Neuronal stem cell (in vitro differentiated cells): ENCODE data around the gene ARHGAP24.

Source experiments
- DNase-seq: peaks from one replicate; pipeline ENCODE4 v3.0.0-alpha.2; 2013; ENCODE audit warnings: low spot score
- H2AFZ ChIP-seq: one replicate; pipeline ENCODE4 v1.6.1; 2013; ENCODE audit warnings: mild to moderate bottlenecking, low read length, inconsistent platforms
- H2AK5ac ChIP-seq: 2 replicates; pipeline ENCODE4 v1.6.1; 2013; ENCODE audit warnings: low read depth, mild to moderate bottlenecking, inconsistent platforms, low read length, moderate library complexity, mixed read lengths
- H2BK120ac ChIP-seq: 2 replicates; pipeline ENCODE4 v1.6.1; 2013; ENCODE audit warnings: low read depth, mild to moderate bottlenecking, inconsistent platforms, low read length, moderate library complexity, mixed read lengths
- H2BK12ac ChIP-seq: one replicate; pipeline ENCODE4 v1.6.1; 2013; ENCODE audit warnings: low read length, inconsistent platforms
- H2BK15ac ChIP-seq: 2 replicates; pipeline ENCODE4 v1.6.1; 2013; ENCODE audit warnings: mild to moderate bottlenecking, low read length, inconsistent platforms, mixed read lengths
- H2BK5ac ChIP-seq: one replicate; pipeline ENCODE4 v1.6.1; 2013; ENCODE audit warnings: inconsistent platforms, mild to moderate bottlenecking, low read length, moderate library complexity
- H3K14ac ChIP-seq: one replicate; pipeline ENCODE4 v1.6.1; 2013; ENCODE audit warnings: low read length, inconsistent platforms
- H3K18ac ChIP-seq: 2 replicates; pipeline ENCODE4 v1.6.1; 2013; ENCODE audit warnings: low read length, inconsistent platforms
- H3K23ac ChIP-seq: 2 replicates; pipeline ENCODE4 v1.6.1; 2013; ENCODE audit warnings: low read depth, mild to moderate bottlenecking, mixed read lengths, low read length, inconsistent platforms; ENCODE audit not compliant: poor library complexity
- H3K27ac ChIP-seq: replicated peaks from 3 replicates; pipeline ENCODE4 v1.5.1; 2013; ENCODE audit warnings: low read length, inconsistent platforms
- H3K27me3 ChIP-seq, 3 experiments: 2 replicates each; pipeline ENCODE4 v1.6.1; 2013; ENCODE audit warnings: low read length in 3 of 3, mild to moderate bottlenecking in 2 of 3, inconsistent platforms in 1 of 3, low read depth in 1 of 3, mixed read lengths in 1 of 3, moderate library complexity in 1 of 3; ENCODE audit not compliant: control insufficient read depth in 3 of 3, insufficient read depth in 3 of 3
- H3K36me3 ChIP-seq, 2 donors: replicated peaks in 1 of 2; 2 replicates each; pipeline ENCODE4 v1.6.1; 2013; ENCODE audit warnings: low read length in 2 of 2; ENCODE audit not compliant: control insufficient read depth in 2 of 2, insufficient read depth in 2 of 2
- H3K4ac ChIP-seq: 2 replicates; pipeline ENCODE4 v1.6.1; 2013; ENCODE audit warnings: inconsistent platforms, mild to moderate bottlenecking, low read length, moderate library complexity
- H3K4me1 ChIP-seq, 2 donors: 1 replicate in 1 of 2; 2 replicates in 1 of 2; pipeline ENCODE4 v1.6.1; 2013; ENCODE audit warnings: low read length in 2 of 2, low read depth in 1 of 2; ENCODE audit not compliant: control insufficient read depth in 2 of 2, insufficient read depth in 1 of 2
- H3K4me2 ChIP-seq: one replicate; pipeline ENCODE4 v1.6.1; 2013; ENCODE audit warnings: mild to moderate bottlenecking, low read length, inconsistent platforms; ENCODE audit not compliant: insufficient read depth, poor library complexity, severe bottlenecking
- H3K4me3 ChIP-seq, 2 donors: 2 replicates each; pipeline ENCODE4 v1.5.1; 2013; ENCODE audit warnings: low read length in 2 of 2, mild to moderate bottlenecking in 2 of 2, inconsistent platforms in 1 of 2, moderate library complexity in 1 of 2
- H3K79me1 ChIP-seq: one replicate; pipeline ENCODE4 v1.6.1; 2013; ENCODE audit warnings: low read depth, mild to moderate bottlenecking, inconsistent platforms, low read length, moderate library complexity
- H3K9ac ChIP-seq: one replicate; pipeline ENCODE4 v1.6.1; 2013; ENCODE audit warnings: mild to moderate bottlenecking, low read depth, low read length, inconsistent platforms; ENCODE audit not compliant: poor library complexity
- H3K9me3 ChIP-seq, 2 donors: replicated peaks in 1 of 2; 2 replicates each; pipeline versions ENCODE3 to v1.6.1; 2013; ENCODE audit warnings: low read length in 2 of 2, mild to moderate bottlenecking in 2 of 2, inconsistent platforms in 1 of 2, low read depth in 1 of 2, mixed read lengths in 1 of 2, moderate library complexity in 1 of 2; ENCODE audit not compliant: control insufficient read depth in 2 of 2, insufficient read depth in 1 of 2
- H4K8ac ChIP-seq: one replicate; pipeline ENCODE4 v1.6.1; 2013; ENCODE audit warnings: low read depth, mild to moderate bottlenecking, inconsistent platforms, low read length, moderate library complexity
- H4K91ac ChIP-seq: one replicate; pipeline ENCODE4 v1.6.1; 2013; ENCODE audit warnings: low read length, low read depth, mild to moderate bottlenecking, inconsistent platforms; ENCODE audit not compliant: poor library complexity
- WGBS, 2 donors: extraction: QIAGEN DNeasy Blood & Tissue Kit; methylation state at CpG; one replicate each; pipeline ENCODE4 v1.1.7; 2013; ENCODE audit warnings: missing lambda C conversion rate in 2 of 2, mixed read lengths in 1 of 2; ENCODE audit not compliant: insufficient read length in 2 of 2, insufficient replicate concordance in 1 of 2; ENCODE audit errors: extremely low coverage in 2 of 2; 5-methylcytosine and 5-hydroxymethylcytosine counted together

Gene ARHGAP24

GRCh38 chr4:85873566-85873965, 398.6 kb downstream of the ARHGAP24 start:
- Histone ChIP-seq H3K4me2 (no peak overlapping the region), H2BK15ac (no peak overlapping the region)
- WGBS, 2 donors: no CpG with 5 or more reads among the region's 1 CpG

GRCh38 chr4:85879518-85879917, 404.6 kb downstream of the ARHGAP24 start:
- Histone ChIP-seq H3K9me3 (no peaks in the 10 kb centered on the region), H3K4ac (no peak overlapping the region), H3K14ac (no peak overlapping the region), H2BK12ac (no peak overlapping the region), H4K91ac (no peak overlapping the region), H2BK120ac (no peak overlapping the region), H3K36me3 (no peaks in the 10 kb centered on the region), H3K27ac (no peak overlapping the region), H3K79me1 (no peaks in the 10 kb centered on the region), H3K4me1 (peaks cover 0 to 5% of the 10 kb centered on the region in 2 donors), H3K23ac (no peak overlapping the region), H2BK15ac (no peak overlapping the region), H2AFZ (no peak overlapping the region), H2BK5ac (no peak overlapping the region), H2AK5ac (no peak overlapping the region), H4K8ac (no peak overlapping the region), H3K18ac (no peak overlapping the region), H3K4me2 (no peak overlapping the region), H3K27me3 (no peaks in the 10 kb centered on the region), H3K4me3 (no peak overlapping the region), H3K9ac (no peak overlapping the region)
- DNase-seq: no peak
- no CpG with 5 or more reads among the region's 3 CpGs for WGBS, 2 donors

More at GRCh38 chr4:85873566-85873965, 398.6 kb downstream of the ARHGAP24 start:
- Histone ChIP-seq H3K27ac (no peak overlapping the region), H3K4ac (no peak overlapping the region), H2BK12ac (no peak overlapping the region), H4K91ac (no peak overlapping the region), H3K14ac (no peak overlapping the region), H3K4me1 (peaks cover 0 to 3% of the 10 kb centered on the region in 2 donors), H3K79me1 (no peaks in the 10 kb centered on the region), H3K18ac (no peak overlapping the region), H3K23ac (no peak overlapping the region), H2AK5ac (no peak overlapping the region), H2BK5ac (no peak overlapping the region), H2BK120ac (no peak overlapping the region), H3K4me3 (no peak overlapping the region), H3K9me3 (no peaks in the 10 kb centered on the region), H2AFZ (no peak overlapping the region), H3K27me3 (no peaks in the 10 kb centered on the region), H4K8ac (no peak overlapping the region), H3K9ac (no peak overlapping the region), H3K36me3 (no peaks in the 10 kb centered on the region)
- no peak for DNase-seq

- no peak for DNase-seq
- H3K79me1 ChIP-seq: no peaks in the 10 kb centered on the region
- no peak overlapping the region for H3K4me3 ChIP-seq
- H2AFZ ChIP-seq: no peak overlapping the region
- H2BK12ac ChIP-seq: no peak overlapping the region
- no peak overlapping the region for H2BK15ac ChIP-seq
- H3K23ac ChIP-seq: no peak overlapping the region
- H2AK5ac ChIP-seq: no peak overlapping the region
- no peaks in the 10 kb centered on the region for H3K36me3 ChIP-seq
- H2BK5ac ChIP-seq: no peak overlapping the region
- no peak overlapping the region for H4K8ac ChIP-seq
- H3K18ac ChIP-seq: no peak overlapping the region
- H3K4me1 ChIP-seq: peaks cover 0 to 5% of the 10 kb centered on the region in 2 donors
- H4K91ac ChIP-seq: no peak overlapping the region
- no peaks in the 10 kb centered on the region for H3K9me3 ChIP-seq
- H3K4me2 ChIP-seq: no peak overlapping the region
- H3K14ac ChIP-seq: no peak overlapping the region
- H2BK120ac ChIP-seq: no peak overlapping the region
- no peak overlapping the region for H3K9ac ChIP-seq
- no peak overlapping the region for H3K27ac ChIP-seq
- H3K4ac ChIP-seq: no peak overlapping the region
- H3K27me3 ChIP-seq: no peaks in the 10 kb centered on the region
- WGBS, 2 donors: no CpG with 5 or more reads among the region's 1 CpG
These were observed 408.2 kb downstream of the ARHGAP24 start for GRCh38 chr4:85883180-85883579.

GRCh38 chr4:85884251-85884650, 409.3 kb downstream of the ARHGAP24 start:
- no peak overlapping the region for H2BK15ac ChIP-seq
- H3K4me2 ChIP-seq: no peak overlapping the region
- H2BK5ac ChIP-seq: no peak overlapping the region
- no peak overlapping the region for H2AK5ac ChIP-seq
- peak overlapping the region; percentile 5 for H2AFZ ChIP-seq
- H3K9me3 ChIP-seq: no peaks in the 10 kb centered on the region
- H2BK12ac ChIP-seq: no peak overlapping the region
- H2BK120ac ChIP-seq: no peak overlapping the region
- H3K23ac ChIP-seq: no peak overlapping the region
- no CpG with 5 or more reads among the region's 2 CpGs for whole genome bisulfite sequencing, 2 donors
- H3K27ac ChIP-seq: no peak overlapping the region
- H3K4ac ChIP-seq: no peak overlapping the region
- H3K79me1 ChIP-seq: no peaks in the 10 kb centered on the region
- H3K4me1 ChIP-seq: peaks cover 0 to 5% of the 10 kb centered on the region in 2 donors
- no peak overlapping the region for H4K91ac ChIP-seq
- H3K4me3 ChIP-seq: no peak overlapping the region
- no peak overlapping the region for H3K18ac ChIP-seq
- H3K14ac ChIP-seq: no peak overlapping the region
- H4K8ac ChIP-seq: no peak overlapping the region
- no peak overlapping the region for H3K9ac ChIP-seq
- DNase-seq: peak; percentile 15
- no peaks in the 10 kb centered on the region for H3K36me3 ChIP-seq
- H3K27me3 ChIP-seq: no peaks in the 10 kb centered on the region
